NCI-H187 (cell line): ENCODE data around the gene AHCTF1.

Source experiments
- DNase-seq, 2 experiments: peaks; one replicate each; lab custom pipeline; 2025; lab: John Stamatoyannopoulos, UW

The AHCTF1 gene, protein sequence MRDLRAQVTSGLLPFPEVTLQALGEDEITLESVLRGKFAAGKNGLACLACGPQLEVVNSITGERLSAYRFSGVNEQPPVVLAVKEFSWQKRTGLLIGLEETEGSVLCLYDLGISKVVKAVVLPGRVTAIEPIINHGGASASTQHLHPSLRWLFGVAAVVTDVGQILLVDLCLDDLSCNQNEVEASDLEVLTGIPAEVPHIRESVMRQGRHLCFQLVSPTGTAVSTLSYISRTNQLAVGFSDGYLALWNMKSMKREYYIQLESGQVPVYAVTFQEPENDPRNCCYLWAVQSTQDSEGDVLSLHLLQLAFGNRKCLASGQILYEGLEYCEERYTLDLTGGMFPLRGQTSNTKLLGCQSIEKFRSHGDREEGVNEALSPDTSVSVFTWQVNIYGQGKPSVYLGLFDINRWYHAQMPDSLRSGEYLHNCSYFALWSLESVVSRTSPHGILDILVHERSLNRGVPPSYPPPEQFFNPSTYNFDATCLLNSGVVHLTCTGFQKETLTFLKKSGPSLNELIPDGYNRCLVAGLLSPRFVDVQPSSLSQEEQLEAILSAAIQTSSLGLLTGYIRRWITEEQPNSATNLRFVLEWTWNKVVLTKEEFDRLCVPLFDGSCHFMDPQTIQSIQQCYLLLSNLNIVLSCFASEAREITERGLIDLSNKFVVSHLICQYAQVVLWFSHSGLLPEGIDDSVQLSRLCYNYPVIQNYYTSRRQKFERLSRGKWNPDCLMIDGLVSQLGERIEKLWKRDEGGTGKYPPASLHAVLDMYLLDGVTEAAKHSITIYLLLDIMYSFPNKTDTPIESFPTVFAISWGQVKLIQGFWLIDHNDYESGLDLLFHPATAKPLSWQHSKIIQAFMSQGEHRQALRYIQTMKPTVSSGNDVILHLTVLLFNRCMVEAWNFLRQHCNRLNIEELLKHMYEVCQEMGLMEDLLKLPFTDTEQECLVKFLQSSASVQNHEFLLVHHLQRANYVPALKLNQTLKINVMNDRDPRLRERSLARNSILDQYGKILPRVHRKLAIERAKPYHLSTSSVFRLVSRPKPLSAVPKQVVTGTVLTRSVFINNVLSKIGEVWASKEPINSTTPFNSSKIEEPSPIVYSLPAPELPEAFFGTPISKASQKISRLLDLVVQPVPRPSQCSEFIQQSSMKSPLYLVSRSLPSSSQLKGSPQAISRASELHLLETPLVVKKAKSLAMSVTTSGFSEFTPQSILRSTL (N-terminal part only)

GRCh38 chr1:246931549-246932365 is at the start of gene AHCTF1:
Gene AHCTF1 (minus strand): TSS chr1:246931948. CDS start chr1:246918370, 13,578 bp downstream.
- peak; percentile 70 to 78 for DNase-seq

GRCh38 chr1:246978785-246979184 is 47.0 kb upstream of the AHCTF1 start:
- DNase-seq: no peak

DNA sequence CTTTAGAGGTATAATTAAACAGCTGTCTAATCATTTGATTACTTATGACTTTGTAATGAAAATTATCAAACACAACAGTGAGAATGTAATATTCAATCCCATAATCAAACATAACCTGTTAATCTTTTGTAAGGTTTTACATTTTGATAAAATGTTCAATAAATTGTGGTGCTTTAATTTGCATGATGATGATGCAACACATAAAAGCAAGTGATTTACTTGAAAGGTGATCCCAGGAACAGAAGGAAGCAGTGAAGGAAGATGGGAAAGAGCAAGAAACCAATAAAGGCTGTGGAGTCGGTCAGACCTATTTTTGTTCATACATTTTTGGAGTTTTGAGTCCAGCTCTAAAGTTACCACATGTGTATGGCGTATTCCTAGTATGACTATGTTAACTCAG is 46.5 kb upstream of the AHCTF1 start:
- no peak for DNase-seq

DNA sequence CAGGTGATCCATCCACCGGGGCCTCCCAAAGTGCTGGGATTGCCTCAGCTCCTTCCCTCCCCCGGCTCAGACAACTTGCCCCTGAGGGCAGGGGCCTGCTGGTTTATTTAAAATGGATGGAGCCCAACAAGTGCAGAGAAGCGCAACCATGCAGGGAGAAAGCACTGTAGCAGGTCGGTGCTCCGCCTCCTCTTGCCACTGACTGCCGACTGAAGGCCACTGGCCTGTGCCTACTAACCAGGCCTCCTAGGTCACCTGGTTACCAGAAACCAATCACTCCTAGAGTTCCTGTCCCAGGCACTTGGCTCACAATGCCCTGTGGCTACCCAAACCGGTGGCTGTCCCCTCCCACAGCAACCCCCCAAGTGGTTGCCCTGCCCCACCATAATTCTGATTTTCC is 40.2 kb upstream of the AHCTF1 start:
- DNase-seq: no peak

- DNase-seq: peak in 1 of 2 experiments; percentile 18
Measured at GRCh38 chr1:246971090-246971721, 39.5 kb upstream of the AHCTF1 start.

- DNase-seq: no peak
Measured at GRCh38 chr1:246969621-246970020, 37.9 kb upstream of the AHCTF1 start.

GRCh38 chr1:246966502-246966901 is 34.8 kb upstream of the AHCTF1 start:
- no peak for DNase-seq

DNA sequence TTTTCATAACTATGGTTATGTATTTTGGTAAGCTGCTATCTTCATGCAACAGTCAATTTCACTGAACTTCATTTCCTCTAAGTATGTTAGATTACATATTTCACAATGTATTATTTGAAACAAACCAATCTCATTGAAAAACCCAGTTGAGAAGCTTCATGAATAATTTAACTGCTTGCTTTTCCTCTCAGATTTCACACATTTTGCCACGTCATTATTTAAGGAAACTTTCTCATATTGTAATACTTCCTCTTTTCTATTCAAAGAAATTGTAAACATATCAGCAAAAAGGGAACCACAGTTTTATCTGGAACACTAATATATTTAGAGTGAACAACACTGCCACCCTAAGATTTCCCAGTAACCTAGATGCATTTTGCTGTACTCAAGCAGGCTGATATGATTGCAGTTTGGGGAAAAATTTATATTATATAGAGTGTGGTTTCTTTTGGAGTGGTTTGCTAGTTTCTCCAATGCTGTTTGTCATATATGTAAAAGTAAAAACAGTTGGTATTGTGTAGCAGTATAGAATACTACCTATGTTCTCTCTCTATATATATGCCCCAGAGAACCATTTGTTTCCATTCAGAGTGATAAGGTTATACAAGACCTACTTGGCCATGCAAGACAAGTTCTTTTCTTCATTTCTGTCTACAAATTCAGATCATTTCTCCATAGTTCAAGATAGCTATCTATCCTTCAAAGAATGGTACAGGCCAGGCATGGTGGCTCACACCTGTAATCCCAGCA is 28.4 kb upstream of the AHCTF1 start:
- DNase-seq: no peak

- DNase-seq: no peak
Measured at GRCh38 chr1:246954126-246954525, 22.4 kb upstream of the AHCTF1 start.

- no peak for DNase-seq
Measured at GRCh38 chr1:246951413-246951812, 19.7 kb upstream of the AHCTF1 start.

DNA sequence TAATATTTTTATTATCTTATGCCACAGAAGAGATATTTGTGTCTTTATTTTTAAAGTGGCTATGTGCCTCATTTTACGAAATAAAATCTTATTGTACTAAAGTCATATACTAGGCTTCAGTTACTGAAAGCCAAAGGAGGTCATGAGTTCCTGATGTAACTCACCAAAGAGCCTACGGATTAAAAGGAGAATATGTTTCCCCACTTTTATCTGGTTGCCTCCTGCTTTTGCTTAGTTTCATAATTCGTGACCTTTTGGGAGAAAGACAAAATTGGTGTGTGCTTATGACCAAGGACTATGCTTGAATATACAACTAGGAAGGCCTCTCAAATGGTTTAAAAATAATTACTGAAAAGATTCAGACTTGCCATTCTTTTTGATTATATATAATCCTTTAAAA is 18.2 kb upstream of the AHCTF1 start:
- no peak for DNase-seq

DNA sequence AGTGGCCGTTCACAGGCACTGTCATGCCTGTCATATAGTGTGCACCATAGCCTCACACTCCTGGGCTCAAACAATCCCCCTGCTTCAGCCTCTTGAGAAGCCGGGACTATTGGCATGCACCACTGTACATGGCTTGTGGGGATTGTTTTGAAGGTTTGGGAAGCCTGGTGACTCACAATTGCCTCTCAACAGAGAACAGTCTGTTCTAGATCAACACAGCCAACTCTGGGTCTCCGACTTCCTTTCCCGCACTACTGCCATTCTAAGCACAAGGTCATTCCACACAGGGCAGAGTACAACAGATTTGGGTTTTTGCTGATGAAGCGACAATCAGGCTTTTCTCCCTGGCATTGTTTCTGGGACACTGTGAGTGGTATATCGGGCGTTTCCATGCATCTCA is 15.5 kb upstream of the AHCTF1 start:
- no peak for DNase-seq

GRCh38 chr1:246946366-246946765 is 14.6 kb upstream of the AHCTF1 start:
- no peak for DNase-seq

DNA sequence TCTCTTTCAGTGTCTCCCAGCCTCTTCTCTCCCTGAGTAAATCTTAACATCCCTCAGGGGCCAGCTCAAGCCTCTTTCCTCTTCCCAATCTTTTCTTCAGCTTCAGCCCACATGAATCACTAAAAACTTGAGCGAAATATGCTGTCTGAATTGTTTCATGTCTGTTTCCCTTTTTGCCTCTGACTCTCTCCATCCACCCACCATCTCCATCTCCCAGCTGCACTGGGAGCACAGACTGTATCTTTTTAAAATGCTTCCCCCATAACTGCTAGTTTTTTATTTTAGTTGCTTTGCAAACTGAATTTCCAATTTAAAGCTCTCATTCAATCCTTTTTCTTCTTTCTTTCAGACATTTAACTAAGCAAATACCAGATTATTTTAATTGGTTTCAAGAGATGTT is 3.0 kb upstream of the AHCTF1 start:
- DNase-seq: no peak

DNA sequence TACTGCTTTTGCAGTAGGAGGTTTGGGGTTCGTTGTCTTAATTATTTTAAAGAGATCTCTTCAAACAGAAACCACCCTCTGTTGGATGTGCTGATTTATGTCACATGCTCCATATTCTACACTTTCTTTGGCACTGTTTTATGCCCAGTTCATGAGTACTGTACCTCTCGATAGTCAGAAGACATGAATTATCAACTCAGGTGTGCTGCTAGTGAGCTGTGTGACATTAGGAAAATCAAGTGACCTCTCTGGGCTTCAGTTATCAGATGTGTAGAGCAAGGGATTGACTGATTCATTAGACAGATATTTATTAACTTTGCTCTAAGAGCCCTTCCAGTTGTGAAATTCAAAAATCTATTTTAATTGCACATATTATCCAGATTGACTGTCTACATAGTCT is 2.1 kb upstream of the AHCTF1 start:
- DNase-seq: no peak

- no peak for DNase-seq
Measured at GRCh38 chr1:246932366-246932700, 585 bp upstream of the AHCTF1 start.

DNA sequence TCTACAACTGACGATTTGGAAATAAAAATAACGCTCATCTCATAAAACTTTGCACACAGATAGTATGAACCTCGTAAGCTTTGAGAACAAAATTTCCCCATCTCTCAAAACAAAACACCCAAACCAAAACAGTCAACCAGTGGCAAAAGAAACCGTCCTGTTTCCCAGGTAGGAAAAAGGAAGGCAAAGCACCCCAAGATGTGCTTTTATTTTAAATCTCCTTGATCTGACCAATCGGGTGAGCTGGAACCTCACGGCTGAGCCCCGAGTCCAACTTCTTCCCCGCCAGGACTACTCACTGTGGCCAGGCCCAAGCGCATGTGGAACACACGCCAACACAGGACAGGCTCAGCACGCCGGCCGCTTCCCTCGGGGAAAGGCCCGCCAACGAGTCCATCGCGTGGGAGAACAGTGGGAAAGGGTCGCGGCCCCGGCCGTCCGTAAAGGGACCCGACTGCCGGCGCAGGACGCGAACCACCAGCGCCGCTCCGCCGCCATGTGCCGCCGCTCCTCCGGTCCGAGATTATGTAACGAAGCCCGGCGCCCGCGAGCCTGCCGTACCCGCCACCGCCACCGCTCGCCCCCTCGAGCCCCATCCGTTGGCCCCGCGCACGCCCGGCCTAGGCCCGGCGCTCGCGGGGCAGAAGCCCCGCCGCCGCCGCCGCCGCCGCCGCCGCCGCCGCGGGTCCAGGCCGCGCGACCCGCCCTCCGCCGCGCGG is 759 bp downstream of the AHCTF1 start:
- no peak for DNase-seq

DNA sequence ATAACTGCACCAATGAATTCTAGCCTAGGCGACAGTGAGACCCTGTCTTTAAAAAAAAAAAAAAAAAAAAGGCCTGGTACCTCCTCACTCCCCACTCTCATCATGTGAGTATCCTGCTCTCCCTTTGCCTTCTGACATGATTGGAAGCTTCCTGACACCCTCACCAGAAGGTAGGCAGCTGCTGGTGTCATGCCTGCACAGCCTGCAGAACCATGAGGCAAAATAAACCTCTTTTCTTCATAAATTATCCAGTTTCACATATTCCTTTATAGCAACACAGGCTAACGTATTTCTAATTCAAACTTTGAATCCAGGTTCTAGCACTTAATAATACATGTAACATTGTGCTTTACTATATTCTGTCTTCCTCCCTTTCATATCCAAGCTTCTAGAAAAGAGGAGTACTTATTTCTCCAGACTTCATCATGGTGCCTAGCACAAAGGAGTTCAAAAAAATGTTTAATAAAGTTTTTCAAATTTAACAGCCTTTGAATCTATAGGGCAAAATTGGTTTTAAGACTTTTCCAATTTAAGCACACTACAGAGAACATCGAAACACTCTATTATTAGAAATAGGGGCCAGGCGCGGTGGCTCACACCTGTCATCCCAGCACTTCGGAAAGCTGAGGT is 5.6 kb downstream of the AHCTF1 start:
- DNase-seq: no peak

DNA sequence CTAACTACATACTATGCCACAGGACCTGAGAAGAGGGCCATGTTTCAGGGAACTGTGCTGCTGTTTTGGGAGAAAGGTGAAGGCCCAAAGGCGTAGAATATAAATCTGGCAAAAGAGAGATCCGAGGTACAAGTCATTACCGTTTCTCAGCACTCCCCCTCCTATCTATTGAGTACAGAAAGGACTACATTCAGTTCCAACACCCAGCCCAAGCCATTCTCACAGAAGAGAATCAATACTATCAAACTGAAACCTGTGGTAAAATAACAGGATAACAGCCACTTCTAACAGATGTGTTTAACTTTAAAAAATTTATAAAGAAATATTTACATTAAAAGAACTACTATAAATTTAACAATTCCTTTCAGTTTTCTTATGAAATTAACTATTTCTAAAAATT is 7.8 kb downstream of the AHCTF1 start:
- DNase-seq: no peak
